ENCODE results near the gene IL1RL2. TPM values are rescaled to one million over a fixed set of nuclear protein-coding genes. Genes with fewer than 3 reads are reported as not detected.

Gene IL1RL2
- total and polyA plus RNA-seq, 4 donors = 0.98 to 2.0 (median 1.3) TPM

DNA sequence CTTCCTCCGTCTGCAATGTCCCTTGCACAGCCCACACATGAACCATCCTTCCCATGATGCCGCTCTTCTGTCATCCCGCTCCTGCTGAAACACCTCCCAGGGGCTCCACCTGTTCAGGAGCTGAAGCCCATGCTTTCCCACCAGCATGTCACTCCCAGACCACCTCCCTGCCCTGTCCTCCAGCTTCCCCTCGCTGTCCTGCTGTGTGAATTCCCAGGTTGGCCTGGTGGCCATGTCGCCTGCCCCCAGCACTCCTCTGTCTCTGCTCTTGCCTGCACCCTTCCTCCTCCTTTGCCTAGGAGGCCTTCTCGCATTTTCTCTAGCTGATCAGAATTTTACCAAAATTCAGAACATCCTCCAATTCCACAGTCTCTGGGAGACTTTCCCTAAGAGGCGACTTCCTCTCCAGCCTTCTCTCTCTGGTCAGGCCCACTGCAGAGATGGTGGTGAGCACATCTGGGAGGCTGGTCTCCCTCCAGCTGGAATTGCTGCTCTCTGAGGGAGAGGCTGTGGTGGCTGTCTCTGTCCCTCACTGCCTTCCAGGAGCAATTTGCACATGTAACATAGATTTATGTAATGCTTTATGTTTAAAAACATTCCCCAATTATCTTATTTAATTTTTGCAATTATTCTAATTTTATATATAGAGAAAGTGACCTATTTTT is 8.9 kb upstream of the IL1RL2 start:
- no peak overlapping the region for H3K4me3 ChIP-seq (ENCODE audit: low read depth in 1 of 3, low read length in 3 of 3)
- H3K9ac ChIP-seq (ENCODE audit: low read depth in 1 of 2, low read length in 2 of 2) = no peak overlapping the region
- H3K9me3 ChIP-seq (ENCODE audit: control insufficient read depth in 4 of 4, low read length in 3 of 4) = no peaks in the 10 kb centered on the region
- 86% methylated on average over 7 of the region's 7 CpGs for WGBS
- H3K27ac ChIP-seq (ENCODE audit: low read depth in 1 of 2, low read length in 2 of 2) = no peak overlapping the region
- TF ChIP-seq, protein P1, sequence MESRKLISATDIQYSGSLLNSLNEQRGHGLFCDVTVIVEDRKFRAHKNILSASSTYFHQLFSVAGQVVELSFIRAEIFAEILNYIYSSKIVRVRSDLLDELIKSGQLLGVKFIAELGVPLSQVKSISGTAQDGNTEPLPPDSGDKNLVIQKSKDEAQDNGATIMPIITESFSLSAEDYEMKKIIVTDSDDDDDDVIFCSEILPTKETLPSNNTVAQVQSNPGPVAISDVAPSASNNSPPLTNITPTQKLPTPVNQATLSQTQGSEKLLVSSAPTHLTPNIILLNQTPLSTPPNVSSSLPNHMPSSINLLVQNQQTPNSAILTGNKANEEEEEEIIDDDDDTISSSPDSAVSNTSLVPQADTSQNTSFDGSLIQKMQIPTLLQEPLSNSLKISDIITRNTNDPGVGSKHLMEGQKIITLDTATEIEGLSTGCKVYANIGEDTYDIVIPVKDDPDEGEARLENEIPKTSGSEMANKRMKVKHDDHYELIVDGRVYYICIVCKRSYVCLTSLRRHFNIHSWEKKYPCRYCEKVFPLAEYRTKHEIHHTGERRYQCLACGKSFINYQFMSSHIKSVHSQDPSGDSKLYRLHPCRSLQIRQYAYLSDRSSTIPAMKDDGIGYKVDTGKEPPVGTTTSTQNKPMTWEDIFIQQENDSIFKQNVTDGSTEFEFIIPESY (IDR thresholded peaks at IDR 0.05) = no peak
- no peak for TF ChIP-seq YY1 (IDR thresholded peaks at IDR 0.05)
- no peak for TF ChIP-seq HNF4G (IDR thresholded peaks at IDR 0.05)
- no peak for TF ChIP-seq HNF4A (conservative IDR thresholded peaks at IDR 0.05)
- TF ChIP-seq SP1 (IDR thresholded peaks at IDR 0.05) = no peak
- TF ChIP-seq, protein P2, sequence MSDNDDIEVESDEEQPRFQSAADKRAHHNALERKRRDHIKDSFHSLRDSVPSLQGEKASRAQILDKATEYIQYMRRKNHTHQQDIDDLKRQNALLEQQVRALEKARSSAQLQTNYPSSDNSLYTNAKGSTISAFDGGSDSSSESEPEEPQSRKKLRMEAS (IDR thresholded peaks at IDR 0.05) = no peak
- no peak for TF ChIP-seq TAF1 (conservative IDR thresholded peaks at IDR 0.05)
- TF ChIP-seq GABPA (IDR thresholded peaks at IDR 0.05 in 1 of 2, conservative IDR thresholded peaks at IDR 0.05 in 1 of 2) = no peak
- TF ChIP-seq EGR1 (IDR thresholded peaks at IDR 0.05; ENCODE audit: low read depth in 2 of 2) = no peak
- TF ChIP-seq, protein P3, sequence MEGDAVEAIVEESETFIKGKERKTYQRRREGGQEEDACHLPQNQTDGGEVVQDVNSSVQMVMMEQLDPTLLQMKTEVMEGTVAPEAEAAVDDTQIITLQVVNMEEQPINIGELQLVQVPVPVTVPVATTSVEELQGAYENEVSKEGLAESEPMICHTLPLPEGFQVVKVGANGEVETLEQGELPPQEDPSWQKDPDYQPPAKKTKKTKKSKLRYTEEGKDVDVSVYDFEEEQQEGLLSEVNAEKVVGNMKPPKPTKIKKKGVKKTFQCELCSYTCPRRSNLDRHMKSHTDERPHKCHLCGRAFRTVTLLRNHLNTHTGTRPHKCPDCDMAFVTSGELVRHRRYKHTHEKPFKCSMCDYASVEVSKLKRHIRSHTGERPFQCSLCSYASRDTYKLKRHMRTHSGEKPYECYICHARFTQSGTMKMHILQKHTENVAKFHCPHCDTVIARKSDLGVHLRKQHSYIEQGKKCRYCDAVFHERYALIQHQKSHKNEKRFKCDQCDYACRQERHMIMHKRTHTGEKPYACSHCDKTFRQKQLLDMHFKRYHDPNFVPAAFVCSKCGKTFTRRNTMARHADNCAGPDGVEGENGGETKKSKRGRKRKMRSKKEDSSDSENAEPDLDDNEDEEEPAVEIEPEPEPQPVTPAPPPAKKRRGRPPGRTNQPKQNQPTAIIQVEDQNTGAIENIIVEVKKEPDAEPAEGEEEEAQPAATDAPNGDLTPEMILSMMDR (IDR thresholded peaks at IDR 0.05; ENCODE audit: low read depth, low read length, missing input control) = no peak
- TF ChIP-seq JUND (IDR thresholded peaks at IDR 0.05) = no peak
- TF ChIP-seq NR2F2 (IDR thresholded peaks at IDR 0.05) = no peak
- peaks cover 0 to 1% (median 0%) of the 10 kb centered on the region in 4 donors for H3K4me1 ChIP-seq (ENCODE audit: control insufficient read depth in 4 of 4, insufficient read depth in 4 of 4, low read length in 3 of 4)
- no peak for DNase-seq (ENCODE audit: low spot score)
- peaks cover 9 to 42% (median 37%) of the 10 kb centered on the region in 4 donors for H3K36me3 ChIP-seq (ENCODE audit: control insufficient read depth in 4 of 4, insufficient read depth in 3 of 4, low read depth in 1 of 4, low read length in 3 of 4)
- H3K27me3 ChIP-seq (ENCODE audit: control insufficient read depth in 4 of 4, insufficient read depth in 4 of 4, low read length in 3 of 4) = no peaks in the 10 kb centered on the region

GRCh38 chr2:102179061-102179460 is 7.8 kb upstream of the IL1RL2 start:
- Histone ChIP-seq H3K36me3 (ENCODE audit: control insufficient read depth in 4 of 4, insufficient read depth in 3 of 4, low read depth in 1 of 4, low read length in 3 of 4) (peaks cover 7 to 31% (median 27%) of the 10 kb centered on the region in 4 donors), H3K9ac (ENCODE audit: low read depth in 1 of 2, low read length in 2 of 2) (no peak overlapping the region), H3K9me3 (ENCODE audit: control insufficient read depth in 4 of 4, low read length in 3 of 4) (no peaks in the 10 kb centered on the region), H3K27ac (ENCODE audit: low read depth in 1 of 2, low read length in 2 of 2) (no peak overlapping the region), H3K4me1 (ENCODE audit: control insufficient read depth in 4 of 4, insufficient read depth in 4 of 4, low read length in 3 of 4) (peaks cover 0 to 1% (median 0%) of the 10 kb centered on the region in 4 donors), H3K4me3 (ENCODE audit: low read depth in 1 of 3, low read length in 3 of 3) (no peak overlapping the region), H3K27me3 (ENCODE audit: control insufficient read depth in 4 of 4, insufficient read depth in 4 of 4, low read length in 3 of 4) (no peaks in the 10 kb centered on the region)
- DNase-seq (ENCODE audit: low spot score) = no peak
- 83% methylated on average over 3 of the region's 3 CpGs for WGBS
- TF ChIP-seq GABPA (IDR thresholded peaks at IDR 0.05 in 1 of 2, conservative IDR thresholded peaks at IDR 0.05 in 1 of 2) (no peak), YY1 (IDR thresholded peaks at IDR 0.05) (no peak), HNF4G (IDR thresholded peaks at IDR 0.05) (no peak), ATF3 (IDR thresholded peaks at IDR 0.05) (no peak), TAF1 (conservative IDR thresholded peaks at IDR 0.05) (no peak), NR2F2 (IDR thresholded peaks at IDR 0.05) (no peak)
- TF ChIP-seq, protein P3 (IDR thresholded peaks at IDR 0.05; ENCODE audit: low read depth, low read length, missing input control) = no peak
